HCT116 (cell line): Measurements from ENCODE around the gene SMR3B. TPM values are rescaled to one million over a fixed set of nuclear protein-coding genes. Genes with fewer than 3 reads are reported as not detected.

Experiments
- ATAC-seq: fragments of 200-7000 bp; cut with Tn5 transposase; 2 replicates; pipeline ENCODE4 v1.9.1; 2020; ENCODE audit warnings: mild to moderate bottlenecking, moderate library complexity
- BruUV-seq: library from RNA; stranded (reverse); fragments of 400-500 nt; replicated peaks from 2 replicates; lab custom pipeline; 2021; lab: Mats Ljungman, UMichigan
- CTCF ChIA-PET: fragments of 300-600 bp; sonication (Branson Sonifier 250); formaldehyde crosslinking; loops from one replicate; lab custom pipeline; 2021; ENCODE audit warnings: antibody characterized with exemption; lab: Charles Lee
- POLR2A ChIA-PET: fragments of 300-600, 350-600 bp; sonication (Branson Sonifier 250); formaldehyde crosslinking; loops from one replicate; lab custom pipeline; 2021; ENCODE audit warnings: antibody characterized with exemption; lab: Charles Lee
- RAD21 ChIA-PET, 2 experiments: fragments of 300-600 bp; sonication (Branson Sonifier 250); formaldehyde crosslinking; loops; one replicate each; lab custom pipeline; 2023; ENCODE audit warnings: low total read pairs in 2 of 2; ENCODE audit not compliant: uncharacterized antibody in 2 of 2, unreplicated experiment in 2 of 2, low non-redundant PET in 1 of 2; lab: Charles Lee
- DNase-seq: peaks from one replicate; pipeline ENCODE4 v3.0.0-alpha.2; 2010; ENCODE audit warnings: low read depth, low spot score
- H2AFZ ChIP-seq: fragments of 200-600 bp; shearing (Covaris generic), sonication (generic); 2 replicates; pipeline ENCODE4 v1.6.1; 2017; ENCODE audit warnings: low read depth, mixed run types, mixed read lengths, antibody characterized with exemption, low read length; ENCODE audit not compliant: poor library complexity, severe bottlenecking
- H3K27ac ChIP-seq: 2 replicates; pipeline ENCODE4 v1.5.1; 2012; ENCODE audit warnings: low read depth, low read length
- H3K27me3 ChIP-seq: fragments of 200-600 bp; sonication (generic); 2 replicates; pipeline ENCODE4 v1.6.1; 2016; ENCODE audit warnings: mixed run types, low read length, mixed read lengths; ENCODE audit not compliant: insufficient read depth
- H3K36me3 ChIP-seq, 2 experiments: fragments of 200-500 bp in 1 of 2; fragments of 200-600 bp in 1 of 2; sonication (Bioruptor generic) in 1 of 2; sonication (generic) in 1 of 2; 2 replicates each; pipeline versions ENCODE4 v1.5.1 to v1.6.1; 2014 to 2016; ENCODE audit warnings: low read length in 2 of 2, inconsistent platforms in 1 of 2, mixed read lengths in 1 of 2, mixed run types in 1 of 2; ENCODE audit not compliant: insufficient read depth in 2 of 2, control insufficient read depth in 1 of 2
- H3K4me1 ChIP-seq, 2 experiments: fragments of 200-600 bp in 1 of 2; sonication (generic) in 1 of 2; 2 replicates each; pipeline versions ENCODE4 v1.5.1 to v1.6.1; 2012 to 2017; ENCODE audit warnings: low read length in 2 of 2, inconsistent platforms in 1 of 2, mild to moderate bottlenecking in 1 of 2, mixed read lengths in 1 of 2, mixed run types in 1 of 2, moderate library complexity in 1 of 2; ENCODE audit not compliant: insufficient read depth in 2 of 2, control insufficient read depth in 1 of 2
- H3K4me2 ChIP-seq: fragments of 200-600 bp; sonication (generic); 2 replicates; pipeline ENCODE4 v1.6.1; 2017; ENCODE audit warnings: mixed run types, low read length, mixed read lengths
- H3K4me3 ChIP-seq, 2 experiments: fragments of 200-600 bp in 1 of 2; sonication (generic) in 1 of 2; replicated peaks in 1 of 2; 2 replicates each; pipeline ENCODE4 v1.5.1; 2011 to 2016; ENCODE audit warnings: low read length in 2 of 2, control low read depth in 1 of 2, low read depth in 1 of 2, mild to moderate bottlenecking in 1 of 2, mixed read lengths in 1 of 2, mixed run types in 1 of 2
- H3K79me2 ChIP-seq: fragments of 200-600 bp; sonication (generic); 2 replicates; pipeline ENCODE4 v1.6.1; 2017; ENCODE audit warnings: mild to moderate bottlenecking, mixed run types, low read length, moderate library complexity, mixed read lengths; ENCODE audit not compliant: insufficient read depth
- H3K9ac ChIP-seq: fragments of 200-600 bp; sonication (generic); 2 replicates; pipeline ENCODE4 v1.6.1; 2016; ENCODE audit warnings: low read length, mixed read lengths
- H3K9me2 ChIP-seq: fragments of 200-600 bp; sonication (generic), shearing (Covaris generic); 2 replicates; pipeline ENCODE4 v1.6.1; 2017; ENCODE audit warnings: mixed run types, mild to moderate bottlenecking, moderate library complexity; ENCODE audit not compliant: insufficient read depth
- H3K9me3 ChIP-seq, 2 experiments: fragments of 200-500 bp in 1 of 2; fragments of 200-600 bp in 1 of 2; sonication (Bioruptor generic) in 1 of 2; sonication (generic) in 1 of 2; 2 replicates each; pipeline ENCODE4 v1.6.1; 2014 to 2017; ENCODE audit warnings: low read length in 2 of 2, mixed read lengths in 2 of 2, inconsistent platforms in 1 of 2, low read depth in 1 of 2, mild to moderate bottlenecking in 1 of 2, mixed run types in 1 of 2, moderate library complexity in 1 of 2; ENCODE audit not compliant: control insufficient read depth in 1 of 2, insufficient read depth in 1 of 2
- H4K20me1 ChIP-seq: fragments of 200-600 bp; sonication (generic), shearing (Covaris generic); 2 replicates; pipeline ENCODE4 v1.6.1; 2017; ENCODE audit warnings: mixed run types, mild to moderate bottlenecking, moderate library complexity; ENCODE audit not compliant: insufficient read depth
- ATF3 ChIP-seq: IDR thresholded peaks from 2 replicates; pipeline ENCODE4 v1.6.1; 2012
- EGR1 ChIP-seq: IDR thresholded peaks from 2 replicates; pipeline ENCODE4 v1.6.1; 2012; ENCODE audit warnings: low read depth
- ELF1 ChIP-seq: IDR thresholded peaks from 2 replicates; pipeline ENCODE4 v1.6.1; 2012; ENCODE audit warnings: low read depth, borderline replicate concordance
- EZH2 ChIP-seq: fragments of 200-600 bp; sonication (generic); IDR thresholded peaks from 2 replicates; pipeline ENCODE4 v1.6.1; 2017; ENCODE audit warnings: antibody characterized with exemption, mixed run types
- JUND ChIP-seq: IDR thresholded peaks from 2 replicates; pipeline ENCODE4 v1.6.1; 2012
- MAX ChIP-seq: IDR thresholded peaks from 2 replicates; pipeline ENCODE4 v1.6.1; 2012
- POLR2AphosphoS5 ChIP-seq: IDR thresholded peaks from 2 replicates; pipeline ENCODE4 v1.6.1; 2011; ENCODE audit warnings: mild to moderate bottlenecking, low read depth, low read length, moderate library complexity
- RAD21 ChIP-seq: IDR thresholded peaks from 2 replicates; pipeline ENCODE4 v1.6.1; 2012; ENCODE audit warnings: low read depth, mild to moderate bottlenecking
- REST ChIP-seq: IDR thresholded peaks from 2 replicates; pipeline ENCODE4 v1.6.1; 2012; ENCODE audit warnings: low read depth
- SP1 ChIP-seq: IDR thresholded peaks from 2 replicates; pipeline ENCODE4 v1.6.1; 2012; ENCODE audit warnings: low read depth
- SRF ChIP-seq: IDR thresholded peaks from 2 replicates; pipeline ENCODE4 v1.6.1; 2012; ENCODE audit warnings: low read depth
- YY1 ChIP-seq: IDR thresholded peaks from 2 replicates; pipeline ENCODE4 v1.6.1; 2011; ENCODE audit warnings: low read length, low read depth, moderate library complexity, mild to moderate bottlenecking; ENCODE audit not compliant: insufficient replicate concordance; ENCODE audit errors: extremely low read depth
- ZBTB33 ChIP-seq: IDR thresholded peaks from 2 replicates; pipeline ENCODE4 v1.6.1; 2011; ENCODE audit warnings: mild to moderate bottlenecking, low read length, moderate library complexity; ENCODE audit not compliant: insufficient replicate concordance; ENCODE audit errors: extremely low read depth
- ZFX ChIP-seq: fragments of 450-650 bp; IDR thresholded peaks from 2 replicates; pipeline ENCODE4 v1.6.1; 2017
- ZNF274 ChIP-seq: fragments of 200-500 bp; sonication (Bioruptor generic); IDR thresholded peaks from 2 replicates; pipeline ENCODE4 v1.6.1; 2014; ENCODE audit warnings: mild to moderate bottlenecking, low read depth, low read length, inconsistent platforms
- intact Hi-C: fragments of 100-400 bp; cut with micrococcal nuclease; formaldehyde crosslinking; loops from 2 replicates; pipeline ENCODE4 v1.10.0; 2022
- total RNA-seq: library from RNA; stranded (reverse); gene quantifications from one replicate; pipeline ENCODE4 v1.2.1, GENCODE V29; 2021; ENCODE audit not compliant: unreplicated experiment

Gene SMR3B
- total RNA-seq, 1 experiment from 2014 or later = not detected

- RAD21 ChIA-PET = no interaction called here
- no peaks in the 10 kb centered on the region for H3K79me2 ChIP-seq
- no peaks in the 10 kb centered on the region for H4K20me1 ChIP-seq
- no peak overlapping the region for H3K27ac ChIP-seq
- no peaks in the 10 kb centered on the region for H3K9me2 ChIP-seq
- no TSS peak for BruUV-seq
- H3K4me2 ChIP-seq = no peak overlapping the region
- POLR2A ChIA-PET = no interaction called here
- no peak overlapping the region for H2AFZ ChIP-seq
- H3K4me3 ChIP-seq = no peak overlapping the region
- intact Hi-C loops = no loop called here
- no peaks in the 10 kb centered on the region for H3K9me3 ChIP-seq
- H3K27me3 ChIP-seq = no peaks in the 10 kb centered on the region
- CTCF ChIA-PET = no interaction called here
- DNase-seq = no peak
- no peak for ATAC-seq
- no peak for TF ChIP-seq SP1
- no peak for TF ChIP-seq RAD21
- TF ChIP-seq SRF = no peak
- TF ChIP-seq REST = no peak
- TF ChIP-seq EZH2 = no peak
- no peak for TF ChIP-seq ATF3
- no peak for TF ChIP-seq JUND
- no peak for TF ChIP-seq MAX
- TF ChIP-seq POLR2AphosphoS5 = no peak
- TF ChIP-seq ELF1 = no peak
- no peak for TF ChIP-seq ZBTB33
- TF ChIP-seq YY1 = no peak
- TF ChIP-seq EGR1 = no peak
- TF ChIP-seq ZFX = no peak
- TF ChIP-seq ZNF274 = no peak
- no peaks in the 10 kb centered on the region for H3K36me3 ChIP-seq
- H3K9ac ChIP-seq = no peak overlapping the region
- no peaks in the 10 kb centered on the region for H3K4me1 ChIP-seq
These were observed 23.7 kb upstream of the SMR3B start for GRCh38 chr4:70359115-70359661.
